Fibroblast of skin of abdomen (primary cell): Measurements from ENCODE around the gene SYK.
"Not testable (repeated sequence)": the region's sequence is repeated elsewhere in the genome, so short reads cannot be mapped to it uniquely, and the experiment has no call there.

Experiments
- DNase-seq: peaks from one replicate; pipeline ENCODE4 v3.0.0-alpha.2; 2013

SYK gene

DNA sequence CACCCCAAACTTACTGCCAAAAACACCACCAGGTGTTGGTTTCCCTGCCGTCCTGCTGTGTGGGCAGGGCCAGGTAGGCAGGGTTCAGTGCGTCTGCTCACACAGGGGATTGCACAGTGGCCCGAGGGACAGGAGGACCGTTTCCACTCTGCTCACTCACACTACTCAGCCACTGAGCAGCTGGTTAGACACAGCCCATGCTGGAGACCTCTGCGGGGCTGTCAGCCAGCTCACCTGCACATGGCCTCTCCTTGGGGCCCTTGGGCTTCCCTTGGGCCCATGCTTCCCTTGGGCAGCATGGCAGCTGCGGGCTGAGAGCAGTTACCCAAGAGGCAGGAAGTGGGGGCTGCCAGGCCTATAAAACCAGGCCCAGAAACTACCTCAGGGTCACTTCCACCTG lies 79.0 kb downstream of the SYK start:
- no peak for DNase-seq

DNA sequence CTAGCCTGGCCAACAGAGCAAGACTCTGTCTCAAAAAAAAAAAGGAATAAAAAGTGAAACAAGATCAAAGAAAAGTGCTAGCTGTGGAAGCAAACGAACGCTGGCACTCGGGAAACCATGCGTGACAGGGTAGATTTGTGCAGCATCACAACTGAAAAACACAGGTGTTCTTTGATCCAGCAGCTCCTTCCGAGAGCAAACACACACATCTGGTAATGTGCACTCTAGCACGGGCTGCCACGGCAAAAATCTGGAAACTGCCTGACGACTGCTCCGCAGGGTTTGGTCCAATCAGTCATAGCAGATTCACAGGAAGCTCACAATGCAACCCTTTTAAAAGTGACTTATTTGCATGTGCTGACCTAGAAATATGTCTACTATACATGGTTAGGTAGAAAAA lies 80.0 kb downstream of the SYK start:
- no peak for DNase-seq

DNA sequence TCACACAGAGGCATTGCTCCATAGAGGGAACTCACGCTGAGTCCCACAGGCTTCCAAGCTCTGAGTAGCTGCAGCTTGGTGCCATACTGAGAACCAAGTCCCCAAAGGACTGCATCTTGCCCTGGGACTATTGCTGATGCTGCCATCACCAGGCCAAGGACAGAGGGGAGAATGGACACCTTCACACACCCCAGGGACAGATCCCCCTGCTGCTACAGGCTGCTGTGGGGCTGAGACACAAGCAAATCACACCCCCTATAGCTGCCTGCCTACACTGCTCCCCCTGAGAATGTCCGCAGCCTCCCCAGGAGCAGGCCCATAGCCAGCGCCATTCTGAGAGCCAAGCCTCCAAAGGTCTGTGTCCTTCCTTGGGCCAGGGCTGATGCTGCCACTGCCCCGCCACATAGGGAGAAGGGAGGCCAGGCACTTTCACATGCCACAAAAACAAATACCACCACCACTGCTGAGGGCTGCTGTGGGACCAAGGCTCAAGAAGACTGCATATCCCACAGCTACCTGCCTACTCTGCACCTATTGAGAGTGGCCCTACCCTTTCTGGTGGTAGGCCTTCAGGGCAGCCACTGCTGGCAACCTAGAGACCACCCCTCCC lies 81.5 kb downstream of the SYK start:
- DNase-seq, result no peak

DNA sequence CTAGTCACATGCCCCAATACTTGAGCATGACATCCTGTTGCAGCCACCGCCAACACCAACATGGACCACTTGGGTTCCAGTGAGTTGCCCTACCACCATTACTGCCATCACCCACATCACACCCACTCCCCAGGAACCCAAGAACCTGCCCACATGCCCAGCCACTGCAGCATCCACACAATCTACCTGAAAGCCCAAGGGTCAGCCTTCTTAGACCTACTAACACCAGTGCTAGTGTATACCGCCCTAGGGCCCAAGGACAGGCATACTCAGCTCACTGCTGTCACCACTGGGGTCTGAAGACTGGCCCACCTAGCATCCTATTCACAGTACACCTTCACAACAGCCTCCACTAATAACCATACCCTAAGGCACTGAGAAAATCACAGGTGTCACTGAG lies 82.0 kb downstream of the SYK start:
- no peak for DNase-seq

DNA sequence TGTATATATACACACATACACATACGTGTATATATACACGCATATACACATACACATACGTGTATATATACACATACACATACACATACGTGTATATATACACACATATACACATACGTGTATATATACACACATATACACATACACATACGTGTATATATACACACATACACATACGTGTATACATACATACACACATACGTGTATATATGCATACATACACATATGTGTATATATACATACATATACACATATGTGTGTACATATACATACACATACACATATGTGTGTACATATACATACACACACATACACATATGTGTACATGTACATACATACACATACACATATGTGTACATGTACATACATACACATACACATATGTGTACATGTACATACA lies 82.6 kb downstream of the SYK start:
- no peak for DNase-seq

DNA sequence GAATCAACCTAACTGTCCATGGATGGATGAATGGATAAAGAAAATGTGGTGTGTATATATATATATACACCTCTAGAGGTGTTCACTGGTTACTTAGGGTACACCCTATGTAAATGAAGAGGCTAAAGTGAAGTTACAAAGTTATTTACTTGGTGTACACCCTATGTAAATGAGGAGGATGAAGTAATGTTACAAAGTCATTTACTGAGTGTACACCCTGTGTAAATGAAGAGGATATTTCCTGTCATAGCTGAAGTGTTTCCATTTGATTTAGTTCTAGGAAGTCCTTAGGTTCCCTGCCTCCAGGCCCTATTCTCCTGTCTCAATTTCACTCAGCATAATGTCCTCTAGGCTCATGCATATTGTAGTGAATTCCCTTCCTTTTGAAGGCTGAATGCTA lies 85.2 kb downstream of the SYK start:
- not testable (repeated sequence) for DNase-seq

DNA sequence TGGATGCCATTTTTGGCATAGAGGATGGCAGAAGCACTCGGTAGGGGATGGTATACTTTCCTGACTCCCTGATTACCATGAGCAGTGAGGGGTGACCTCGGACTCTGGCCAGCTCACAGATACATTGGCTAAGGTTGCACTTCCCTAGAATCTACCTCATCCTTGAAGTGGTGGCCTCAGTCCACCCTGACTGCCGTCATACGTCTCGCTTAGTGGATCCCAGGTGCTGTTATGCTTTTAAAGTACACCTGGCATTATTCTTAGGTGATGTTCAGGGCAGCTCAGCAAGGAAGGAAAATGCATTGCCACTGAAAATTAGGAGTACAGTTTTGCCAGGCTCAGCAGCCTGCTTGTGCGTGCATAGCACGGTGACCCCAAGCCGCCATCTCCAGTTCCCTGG lies 87.3 kb downstream of the SYK start:
- DNase-seq, result no peak

DNA sequence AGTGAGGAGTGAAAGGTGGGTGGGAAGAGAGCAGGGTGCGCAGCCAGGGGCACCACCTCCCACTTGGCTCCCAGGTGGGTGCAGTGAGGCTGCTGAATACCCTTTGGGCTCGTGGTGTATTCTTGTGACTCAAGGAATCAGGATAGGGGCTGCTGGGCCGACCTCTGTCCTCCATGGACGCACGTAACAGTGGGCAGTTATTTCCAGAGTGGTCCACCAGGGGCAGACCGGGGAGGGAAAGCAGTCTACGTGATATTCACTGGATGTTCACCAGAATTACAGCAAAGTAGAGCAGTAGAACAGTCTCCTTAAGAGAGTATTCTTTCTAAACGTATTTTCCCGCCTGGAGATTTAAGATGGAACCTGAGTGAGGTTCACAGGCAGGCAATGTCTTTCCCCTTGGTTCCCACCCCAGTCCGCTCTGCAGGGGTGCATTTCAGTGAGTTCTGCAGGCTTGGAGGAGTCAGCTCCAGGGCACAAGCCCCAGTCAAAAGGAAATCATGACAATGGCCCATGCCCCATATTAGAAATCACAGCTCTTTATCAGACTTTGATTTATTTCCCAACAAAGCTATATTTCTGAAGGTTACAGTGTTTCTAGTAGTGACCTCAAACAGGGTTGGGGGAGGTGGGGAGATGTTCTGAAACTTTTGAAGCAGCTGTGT lies 88.7 kb downstream of the SYK start:
- no peak for DNase-seq

DNA sequence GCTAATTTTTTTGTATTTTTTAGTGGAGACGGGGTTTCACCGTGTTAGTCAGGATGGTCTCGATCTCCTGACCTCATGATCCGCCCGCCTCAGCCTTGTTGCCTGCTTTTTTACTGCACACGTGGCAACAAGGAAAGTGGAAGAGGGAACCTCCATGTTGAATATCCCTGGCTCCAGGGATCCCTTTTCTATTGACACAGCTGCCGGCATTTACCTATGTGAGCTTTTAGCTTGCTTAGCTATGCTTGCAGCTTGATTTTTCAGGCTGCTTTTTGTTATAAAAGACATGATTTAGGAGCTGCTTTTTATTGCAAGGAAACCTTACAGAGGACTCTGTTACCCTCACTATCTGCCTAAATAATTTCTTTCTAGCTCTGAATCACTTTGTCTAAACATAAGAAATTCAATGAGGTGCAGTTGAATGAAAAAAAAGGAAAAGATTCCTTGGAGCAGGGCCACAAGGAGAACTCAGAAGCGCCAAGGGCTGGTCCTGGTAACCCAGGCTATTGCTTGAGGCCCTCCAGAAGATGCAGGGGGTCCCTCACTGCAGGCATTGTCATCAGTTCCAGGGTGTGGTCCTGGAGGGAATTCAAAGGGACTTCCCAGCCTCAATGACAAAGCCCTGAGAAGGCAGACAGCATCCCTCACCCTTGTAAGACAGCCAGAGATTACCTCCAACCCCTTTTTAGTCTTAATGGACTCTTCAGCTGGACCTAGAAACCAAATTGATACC lies 89.9 kb downstream of the SYK start:
- no peak for DNase-seq

DNA sequence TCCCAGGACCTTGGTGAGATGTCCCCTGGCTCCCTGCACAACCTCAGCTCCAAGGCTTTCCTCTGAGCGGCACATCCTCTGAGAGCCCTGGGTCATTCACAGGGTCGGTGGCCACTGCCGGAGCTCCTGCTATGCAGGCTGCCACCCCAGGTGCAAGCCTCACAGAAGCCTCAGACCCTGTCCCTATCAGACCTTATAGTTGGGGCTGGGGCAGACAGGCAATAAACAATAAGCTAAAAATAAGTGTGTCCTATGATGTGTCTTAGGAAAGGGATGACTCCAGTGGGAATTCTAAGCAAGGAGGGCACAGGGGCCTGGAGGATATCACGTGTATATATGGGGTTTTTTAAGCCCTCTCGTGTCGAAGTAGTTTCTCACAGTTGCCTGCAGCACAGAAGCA lies 91.3 kb downstream of the SYK start:
- DNase-seq, result no peak

DNA sequence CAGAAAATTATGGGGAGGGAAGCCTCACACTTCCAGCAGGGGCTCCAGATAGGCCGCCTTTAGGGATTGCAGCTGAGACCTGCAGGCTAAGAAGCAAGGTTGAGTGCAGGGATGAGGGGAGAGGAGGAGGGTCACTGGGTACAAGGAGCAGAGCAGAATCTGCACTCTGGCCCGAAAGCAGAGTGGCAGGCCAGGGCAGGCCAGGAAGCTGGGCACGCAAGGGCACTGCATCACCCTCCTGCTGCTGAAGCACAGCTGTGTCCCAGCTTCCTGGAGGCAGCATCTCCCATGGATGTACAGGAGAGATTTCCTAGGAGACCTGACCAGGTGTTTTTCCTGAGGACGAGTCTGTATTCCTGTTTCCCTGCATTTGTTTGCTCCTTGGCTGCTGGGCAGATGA lies 92.1 kb downstream of the SYK start:
- DNase-seq, result no peak

DNA sequence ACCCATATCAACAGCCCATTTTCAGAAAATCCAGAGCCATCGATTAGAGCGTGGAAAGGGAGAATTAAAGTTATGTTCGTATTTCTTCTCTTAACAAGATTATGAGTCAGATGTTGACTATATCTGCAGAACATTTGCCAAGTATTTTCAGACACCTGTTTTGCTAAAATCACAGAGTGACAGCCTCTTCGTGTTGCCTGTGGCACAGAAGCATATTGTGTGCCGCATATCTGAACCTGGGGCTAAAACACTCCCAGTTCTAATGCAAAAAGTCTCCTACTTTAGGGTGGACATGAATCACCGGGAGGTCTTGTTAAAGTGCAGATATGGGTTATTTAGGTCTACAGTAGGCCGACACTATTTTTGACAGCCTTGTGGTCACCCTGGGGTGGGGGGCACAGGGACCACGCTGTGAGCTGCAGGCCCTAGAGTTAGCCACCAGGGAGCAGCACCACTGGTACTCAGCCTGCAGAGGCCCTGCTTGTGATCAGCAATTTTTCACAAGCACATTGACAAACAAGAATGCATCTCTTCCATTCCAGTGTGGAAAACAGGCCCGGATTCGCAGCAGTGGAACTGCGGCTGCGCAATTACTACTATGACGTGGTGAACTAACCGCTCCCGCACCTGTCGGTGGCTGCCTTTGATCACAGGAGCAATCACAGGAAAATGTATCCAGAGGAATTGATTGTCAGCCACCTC lies 93.5 kb downstream of the SYK start:
- no peak for DNase-seq

DNA sequence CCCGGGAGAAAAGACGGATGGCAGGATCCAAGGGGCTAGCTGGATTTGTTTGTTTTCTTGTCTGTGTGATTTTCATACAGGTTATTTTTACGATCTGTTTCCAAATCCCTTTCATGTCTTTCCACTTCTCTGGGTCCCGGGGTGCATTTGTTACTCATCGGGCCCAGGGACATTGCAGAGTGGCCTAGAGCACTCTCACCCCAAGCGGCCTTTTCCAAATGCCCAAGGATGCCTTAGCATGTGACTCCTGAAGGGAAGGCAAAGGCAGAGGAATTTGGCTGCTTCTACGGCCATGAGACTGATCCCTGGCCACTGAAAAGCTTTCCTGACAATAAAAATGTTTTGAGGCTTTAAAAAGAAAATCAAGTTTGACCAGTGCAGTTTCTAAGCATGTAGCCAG lies 94.2 kb downstream of the SYK start:
- no peak for DNase-seq

DNA sequence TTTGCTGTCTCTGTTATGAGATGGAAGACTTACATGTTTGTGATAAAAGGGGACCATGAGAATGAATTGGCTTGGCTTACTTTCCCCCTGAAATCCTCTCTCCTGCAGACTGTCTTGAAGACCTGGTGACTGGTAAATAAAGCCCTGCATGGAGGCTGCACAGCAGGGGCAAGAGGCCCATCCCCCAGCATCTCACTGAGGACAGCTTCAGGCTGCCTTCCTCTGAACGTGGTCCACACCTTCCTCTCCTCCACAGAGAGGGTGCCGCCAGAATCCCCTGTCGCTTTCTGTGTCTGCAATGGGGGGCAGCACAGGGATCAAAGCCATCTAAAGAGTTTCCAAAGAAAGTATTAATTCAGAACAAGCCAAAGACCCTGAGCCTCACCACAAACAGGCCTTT lies 94.6 kb downstream of the SYK start:
- no peak for DNase-seq

DNA sequence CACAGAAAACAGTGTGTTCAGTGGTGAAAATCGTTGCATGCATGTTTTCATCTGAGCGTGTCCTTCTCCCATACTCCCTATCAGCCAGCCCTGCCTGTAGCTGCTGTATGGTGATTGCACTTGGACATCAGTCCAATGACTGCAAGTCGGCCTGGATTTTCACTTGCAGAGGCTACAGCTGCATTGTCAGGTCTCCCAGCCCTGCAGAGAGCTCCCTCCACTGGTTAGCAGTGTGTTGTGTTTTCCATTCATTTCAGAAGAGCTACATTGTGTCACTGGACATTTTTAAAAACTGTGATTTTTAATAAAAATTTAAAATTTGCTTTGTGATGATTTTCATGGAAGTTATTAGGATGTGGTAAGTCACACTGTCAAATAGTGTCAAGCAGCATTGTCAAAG lies 96.6 kb downstream of the SYK start:
- DNase-seq, result no peak

DNA sequence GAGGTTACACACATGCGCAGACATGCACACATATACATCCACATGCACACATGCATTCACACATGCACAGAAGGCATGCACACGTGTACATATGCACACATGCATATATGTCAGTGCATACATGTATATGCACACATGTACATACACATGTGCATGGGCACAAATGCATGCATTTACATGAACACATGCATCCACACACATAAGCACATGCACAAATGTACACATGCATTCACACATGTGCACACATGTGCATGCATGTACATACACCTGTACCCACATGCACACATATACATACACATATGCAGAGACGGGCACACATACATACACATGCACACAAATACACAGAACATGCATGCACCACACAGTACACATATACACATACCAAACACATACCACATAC lies 97.7 kb downstream of the SYK start:
- DNase-seq, result no peak

DNA sequence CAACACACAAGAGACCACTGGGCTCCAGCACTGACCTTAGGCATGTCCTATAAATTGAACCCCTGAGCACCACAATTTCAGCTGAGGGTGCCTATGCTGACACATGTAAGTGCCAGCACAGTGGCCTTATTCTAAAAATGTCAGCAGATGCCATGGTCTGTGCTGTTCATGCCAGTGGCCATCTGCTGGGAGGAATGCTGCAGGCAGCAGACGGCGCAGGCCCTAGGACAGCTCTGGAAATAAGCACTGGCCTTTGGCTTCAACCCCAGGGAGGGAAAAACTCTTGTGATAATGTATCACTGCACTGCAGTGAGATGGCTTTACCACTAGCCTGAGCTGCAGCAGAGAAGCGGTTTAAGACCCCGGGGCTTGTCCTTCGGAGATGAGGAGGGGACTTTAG lies 98.5 kb downstream of the SYK start:
- DNase-seq, result no peak

DNA sequence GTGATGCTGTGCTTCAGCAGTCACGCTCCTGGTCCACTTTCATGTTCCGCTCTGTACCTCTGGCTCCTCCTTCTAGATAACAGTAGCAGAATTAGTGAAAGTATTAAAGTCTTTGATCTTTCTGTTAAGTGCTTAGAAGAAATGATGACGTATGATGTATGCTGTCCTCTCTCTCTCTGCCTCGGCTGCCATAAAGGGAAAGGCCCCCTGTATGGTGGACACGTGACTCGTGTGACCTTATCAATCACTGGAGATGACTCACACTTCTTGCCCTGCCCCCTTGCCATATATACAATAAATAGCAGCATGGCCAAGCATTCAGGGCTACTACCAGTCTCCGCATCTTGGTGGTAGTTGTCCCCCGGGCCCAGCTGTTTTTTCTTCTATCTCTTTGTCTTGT lies 100.3 kb downstream of the SYK start:
- DNase-seq, result no peak

DNA sequence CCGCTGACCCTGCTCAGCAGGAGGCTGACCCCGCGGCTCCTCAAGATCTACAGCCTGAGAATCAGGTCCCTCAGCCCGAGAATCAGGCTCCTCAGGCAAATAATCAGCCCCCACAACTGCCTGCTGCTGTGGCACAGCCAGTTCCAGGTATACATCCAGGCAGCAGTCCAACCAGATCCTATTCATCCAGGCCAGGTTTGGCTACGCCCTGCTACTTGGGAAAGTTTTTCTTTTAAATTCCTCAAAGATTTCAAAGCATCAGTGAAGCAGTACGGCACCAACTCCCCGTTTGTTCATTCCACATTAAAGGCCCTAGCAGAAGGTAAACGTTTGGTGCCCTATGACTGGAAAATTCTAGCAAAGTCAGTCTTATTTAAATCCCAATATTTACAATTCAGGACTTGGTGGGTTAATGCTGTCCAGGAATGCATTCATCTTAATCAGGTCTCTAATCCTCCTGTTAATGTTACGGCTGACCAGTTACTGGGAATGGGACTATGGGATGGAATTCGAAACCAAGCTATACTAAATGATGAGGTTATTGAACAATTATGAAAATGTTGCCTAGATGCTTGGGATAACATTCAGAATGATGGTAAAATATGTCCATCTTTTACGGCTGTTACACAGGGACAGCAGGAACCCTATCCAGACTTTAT lies 102.3 kb downstream of the SYK start:
- no peak for DNase-seq

DNA sequence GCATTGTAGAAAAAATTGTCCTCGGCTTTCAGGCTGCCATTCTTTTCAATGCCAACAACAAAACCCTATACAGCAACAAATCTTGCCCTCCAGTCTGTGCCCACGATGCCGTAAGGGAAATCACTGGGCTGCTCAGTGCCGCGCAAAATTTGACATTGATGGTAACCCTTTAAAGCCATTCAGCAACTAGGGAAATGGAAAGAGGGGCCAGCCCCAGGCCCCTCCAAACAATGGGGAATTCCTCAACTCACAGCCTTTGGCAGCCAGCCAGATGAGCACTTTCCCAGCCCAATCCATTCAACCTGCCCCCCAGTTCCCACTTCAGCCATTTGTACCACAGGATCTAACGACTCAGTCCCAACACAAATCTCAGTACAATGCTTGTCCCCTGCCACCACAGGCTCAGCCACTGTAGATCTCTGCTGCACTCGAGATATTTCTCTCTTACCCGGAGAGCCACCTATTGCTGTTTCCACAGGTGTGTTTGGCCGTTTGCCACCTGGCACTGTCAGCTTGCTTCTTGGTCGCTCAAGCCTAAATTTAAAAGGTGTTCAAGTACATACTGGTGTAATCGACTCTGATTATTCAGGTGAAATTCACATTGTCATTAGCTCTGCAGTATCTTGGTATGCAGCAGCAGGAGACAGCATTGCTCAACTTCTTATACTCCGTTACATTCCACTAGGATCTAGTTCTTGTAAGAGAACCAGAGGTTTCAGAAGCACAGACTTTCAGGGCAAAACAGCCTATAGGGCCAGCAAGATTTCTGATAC lies 103.3 kb downstream of the SYK start:
- no peak for DNase-seq

DNA sequence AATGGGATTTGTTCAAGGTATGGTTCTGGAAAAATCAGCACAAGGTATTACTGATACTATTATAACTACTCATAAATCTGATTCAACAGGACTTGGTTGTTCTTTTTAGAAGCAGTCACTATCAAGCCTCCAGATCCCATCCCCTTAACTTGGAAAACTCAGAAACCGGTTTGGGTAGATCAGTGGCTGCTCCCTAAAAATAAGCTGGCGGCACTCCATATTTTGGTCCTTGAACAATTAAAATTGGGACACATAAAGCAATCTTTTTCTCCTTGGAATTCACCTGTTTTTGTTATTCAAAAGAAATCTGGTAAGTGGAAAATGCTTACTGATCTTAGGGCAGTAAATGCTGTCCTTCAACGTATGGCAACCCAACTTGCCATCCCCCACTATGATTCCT lies 104.2 kb downstream of the SYK start:
- DNase-seq, result no peak

DNA sequence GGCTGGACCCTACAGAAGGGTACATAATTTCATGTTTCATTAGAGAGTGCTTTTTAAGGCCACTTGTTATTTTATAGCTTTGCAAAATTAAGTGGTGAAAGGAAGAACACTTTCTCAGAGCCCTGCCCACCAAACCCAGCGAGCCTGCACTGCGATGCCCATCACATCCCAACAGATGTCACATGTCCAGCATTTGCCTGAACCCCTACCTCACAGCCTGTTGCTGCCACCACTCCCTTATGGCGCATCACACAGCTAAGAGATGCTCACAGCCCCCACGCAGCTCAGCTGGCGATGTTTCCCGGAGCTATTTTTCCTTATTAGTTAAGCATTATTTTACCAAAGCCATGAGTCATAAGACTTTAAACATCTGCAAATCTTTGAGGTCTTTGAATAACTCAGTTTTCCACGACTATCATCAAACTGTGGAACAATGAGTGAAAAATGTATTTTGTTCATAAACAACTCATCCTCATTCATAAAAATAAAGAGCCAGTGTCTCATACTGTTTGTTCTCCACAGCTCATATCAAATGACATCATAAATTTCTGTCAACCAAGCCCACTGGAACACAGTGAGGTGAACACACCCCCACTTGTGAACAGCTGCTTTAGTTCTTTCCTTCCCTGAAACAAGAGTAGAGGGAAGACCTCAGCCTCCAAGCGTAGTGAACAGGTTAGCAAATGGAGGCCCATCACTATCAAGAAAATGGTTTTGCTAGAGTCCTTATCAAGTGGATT lies 104.9 kb downstream of the SYK start:
- peak; percentile 17 for DNase-seq
